HEK293 (cell line): ENCODE measurements around the gene AGAP1.

Source experiments
- OVOL3 ChIP-seq: fragments of 450-650 bp; formaldehyde crosslinking; IDR thresholded peaks from 2 replicates; pipeline ENCODE4 v1.5.1; 2016; ENCODE audit warnings: missing biosample characterization, missing genetic modification characterization
- RBAK ChIP-seq: fragments of 450-650 bp; formaldehyde crosslinking; IDR thresholded peaks from 2 replicates; pipeline ENCODE4 v1.5.1; 2016; ENCODE audit warnings: missing biosample characterization, missing genetic modification characterization
- ZBTB20 ChIP-seq: fragments of 450-650 bp; formaldehyde crosslinking; IDR thresholded peaks from 2 replicates; pipeline ENCODE4 v1.5.1; 2016; ENCODE audit warnings: missing biosample characterization, missing genetic modification characterization
- ZNF416 ChIP-seq: fragments of 450-650 bp; formaldehyde crosslinking; IDR thresholded peaks from 2 replicates; pipeline ENCODE4 v1.5.1; 2016; ENCODE audit warnings: missing biosample characterization, missing genetic modification characterization
- ZNF423 ChIP-seq: fragments of 450-650 bp; formaldehyde crosslinking; IDR thresholded peaks from 2 replicates; pipeline ENCODE4 v1.5.1; 2016; ENCODE audit warnings: missing biosample characterization, missing genetic modification characterization
- ZNF664 ChIP-seq: fragments of 450-650 bp; formaldehyde crosslinking; IDR thresholded peaks from 2 replicates; pipeline ENCODE4 v1.5.1; 2016; ENCODE audit warnings: missing biosample characterization, missing genetic modification characterization
- TF ChIP-seq, protein P1 (sequence below): fragments of 450-650 bp; formaldehyde crosslinking; IDR thresholded peaks from 2 replicates; pipeline ENCODE4 v1.5.1; 2016; ENCODE audit warnings: missing biosample characterization, missing genetic modification characterization
- TF ChIP-seq, protein P2 (sequence below): fragments of 450-650 bp; formaldehyde crosslinking; optimal IDR thresholded peaks from 2 replicates; pipeline ENCODE3; 2016; ENCODE audit warnings: missing biosample characterization, mild to moderate bottlenecking, missing genetic modification characterization
- TF ChIP-seq, protein P3 (sequence below): fragments of 450-650 bp; formaldehyde crosslinking; IDR thresholded peaks from 2 replicates; pipeline ENCODE4 v1.5.1; 2017; ENCODE audit warnings: missing biosample characterization, mild to moderate bottlenecking, missing genetic modification characterization, moderate library complexity
- TF ChIP-seq, protein P4 (sequence below): IDR thresholded peaks from 2 replicates; pipeline ENCODE4 v1.6.1; 2011; ENCODE audit warnings: mild to moderate bottlenecking, low read depth, low read length, borderline replicate concordance

DNA sequence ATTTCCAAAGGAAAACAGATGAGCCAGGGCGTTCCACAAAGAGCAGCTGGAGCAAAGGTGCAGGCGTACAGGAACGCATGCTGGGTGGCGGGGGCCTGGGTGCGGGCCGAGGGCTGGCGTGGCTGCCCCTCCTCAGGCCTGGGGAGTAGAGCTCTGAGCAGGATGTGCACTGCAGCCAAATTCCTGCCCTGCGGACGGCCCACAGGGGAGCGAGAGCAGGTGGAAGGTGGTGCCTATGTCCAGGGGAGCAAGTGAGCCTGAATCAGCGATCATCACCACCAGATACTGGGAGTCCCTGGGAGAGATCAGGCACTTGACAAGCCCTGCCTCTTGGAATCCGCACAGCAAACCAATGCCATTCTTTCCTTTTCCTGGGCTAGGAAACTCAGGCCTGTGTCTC is 568.1 kb downstream of the AGAP1 start:
- no peak for TF ChIP-seq RBAK
- TF ChIP-seq, protein P1, sequence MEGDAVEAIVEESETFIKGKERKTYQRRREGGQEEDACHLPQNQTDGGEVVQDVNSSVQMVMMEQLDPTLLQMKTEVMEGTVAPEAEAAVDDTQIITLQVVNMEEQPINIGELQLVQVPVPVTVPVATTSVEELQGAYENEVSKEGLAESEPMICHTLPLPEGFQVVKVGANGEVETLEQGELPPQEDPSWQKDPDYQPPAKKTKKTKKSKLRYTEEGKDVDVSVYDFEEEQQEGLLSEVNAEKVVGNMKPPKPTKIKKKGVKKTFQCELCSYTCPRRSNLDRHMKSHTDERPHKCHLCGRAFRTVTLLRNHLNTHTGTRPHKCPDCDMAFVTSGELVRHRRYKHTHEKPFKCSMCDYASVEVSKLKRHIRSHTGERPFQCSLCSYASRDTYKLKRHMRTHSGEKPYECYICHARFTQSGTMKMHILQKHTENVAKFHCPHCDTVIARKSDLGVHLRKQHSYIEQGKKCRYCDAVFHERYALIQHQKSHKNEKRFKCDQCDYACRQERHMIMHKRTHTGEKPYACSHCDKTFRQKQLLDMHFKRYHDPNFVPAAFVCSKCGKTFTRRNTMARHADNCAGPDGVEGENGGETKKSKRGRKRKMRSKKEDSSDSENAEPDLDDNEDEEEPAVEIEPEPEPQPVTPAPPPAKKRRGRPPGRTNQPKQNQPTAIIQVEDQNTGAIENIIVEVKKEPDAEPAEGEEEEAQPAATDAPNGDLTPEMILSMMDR (tag by site-specific recombination): no peak
- TF ChIP-seq OVOL3: no peak
- TF ChIP-seq, protein P2, sequence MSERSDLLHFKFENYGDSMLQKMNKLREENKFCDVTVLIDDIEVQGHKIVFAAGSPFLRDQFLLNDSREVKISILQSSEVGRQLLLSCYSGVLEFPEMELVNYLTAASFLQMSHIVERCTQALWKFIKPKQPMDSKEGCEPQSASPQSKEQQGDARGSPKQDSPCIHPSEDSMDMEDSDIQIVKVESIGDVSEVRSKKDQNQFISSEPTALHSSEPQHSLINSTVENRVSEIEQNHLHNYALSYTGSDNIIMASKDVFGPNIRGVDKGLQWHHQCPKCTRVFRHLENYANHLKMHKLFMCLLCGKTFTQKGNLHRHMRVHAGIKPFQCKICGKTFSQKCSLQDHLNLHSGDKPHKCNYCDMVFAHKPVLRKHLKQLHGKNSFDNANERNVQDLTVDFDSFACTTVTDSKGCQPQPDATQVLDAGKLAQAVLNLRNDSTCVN (tag by site-specific recombination): no peak
- TF ChIP-seq, protein P3, sequence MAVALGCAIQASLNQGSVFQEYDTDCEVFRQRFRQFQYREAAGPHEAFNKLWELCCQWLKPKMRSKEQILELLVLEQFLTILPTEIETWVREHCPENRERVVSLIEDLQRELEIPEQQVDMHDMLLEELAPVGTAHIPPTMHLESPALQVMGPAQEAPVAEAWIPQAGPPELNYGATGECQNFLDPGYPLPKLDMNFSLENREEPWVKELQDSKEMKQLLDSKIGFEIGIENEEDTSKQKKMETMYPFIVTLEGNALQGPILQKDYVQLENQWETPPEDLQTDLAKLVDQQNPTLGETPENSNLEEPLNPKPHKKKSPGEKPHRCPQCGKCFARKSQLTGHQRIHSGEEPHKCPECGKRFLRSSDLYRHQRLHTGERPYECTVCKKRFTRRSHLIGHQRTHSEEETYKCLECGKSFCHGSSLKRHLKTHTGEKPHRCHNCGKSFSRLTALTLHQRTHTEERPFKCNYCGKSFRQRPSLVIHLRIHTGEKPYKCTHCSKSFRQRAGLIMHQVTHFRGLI (tag by site-specific recombination): no peak
- no peak for TF ChIP-seq ZNF664 (tag by site-specific recombination)
- no peak for TF ChIP-seq ZNF423 (tag by site-specific recombination)
- TF ChIP-seq, protein P4, sequence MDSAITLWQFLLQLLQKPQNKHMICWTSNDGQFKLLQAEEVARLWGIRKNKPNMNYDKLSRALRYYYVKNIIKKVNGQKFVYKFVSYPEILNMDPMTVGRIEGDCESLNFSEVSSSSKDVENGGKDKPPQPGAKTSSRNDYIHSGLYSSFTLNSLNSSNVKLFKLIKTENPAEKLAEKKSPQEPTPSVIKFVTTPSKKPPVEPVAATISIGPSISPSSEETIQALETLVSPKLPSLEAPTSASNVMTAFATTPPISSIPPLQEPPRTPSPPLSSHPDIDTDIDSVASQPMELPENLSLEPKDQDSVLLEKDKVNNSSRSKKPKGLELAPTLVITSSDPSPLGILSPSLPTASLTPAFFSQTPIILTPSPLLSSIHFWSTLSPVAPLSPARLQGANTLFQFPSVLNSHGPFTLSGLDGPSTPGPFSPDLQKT: no peak
- TF ChIP-seq ZNF416 (tag by site-specific recombination): no peak
- no peak for TF ChIP-seq ZBTB20 (tag by site-specific recombination)
